ENCODE results near the gene RNASEH2A. TPM values are rescaled to one million over a fixed set of nuclear protein-coding genes. Genes with fewer than 3 reads are reported as not detected.

The RNASEH2A gene
- total RNA-seq, 4 donors from 2014 or later = 2.7 to 17.5 (median 4.0) TPM; not detected in 1

- 1% methylated on average over 39 of the region's 88 CpGs; no CpG with 5 or more reads in 1 of the 2 donors for WGBS, 2 donors (ENCODE audit: low coverage in 1 of 2)
- peak overlapping the region; percentile 27 to 50 (median 36) for H3K4me3 ChIP-seq
- intact Hi-C loops (cut with DNase I; ENCODE audit: low total_unique reads) = loop anchor here (10.0 kb wide), 1 partner anchor 372 kb away; the partner anchor contains the start of genes IER2 and STX10
These were observed 23.7 kb upstream of the RNASEH2A start for GRCh38 chr19:12782424-12783290.

GRCh38 chr19:12783291-12783848 lies 23.0 kb upstream of the RNASEH2A start:
- TF ChIP-seq POLR2A (IDR thresholded peaks at IDR 0.05) = no peak
- TF ChIP-seq EP300 (IDR thresholded peaks at IDR 0.05; ENCODE audit: low read depth) = no peak
- TF ChIP-seq POLR2AphosphoS5 (IDR thresholded peaks at IDR 0.05) = no peak
- TF ChIP-seq CTCF (IDR thresholded peaks at IDR 0.05) = no peak
- Histone ChIP-seq H3K36me3 (no peaks in the 10 kb centered on the region), H3K27me3 (no peaks in the 10 kb centered on the region), H3K27ac (peak overlapping the region; percentile 97 to 99 (median 98)), H3K4me3 (peak overlapping the region in 2 of 4 donors; percentile 46 to 50), H3K9me3 (no peaks in the 10 kb centered on the region), H3K4me1 (peaks cover 50 to 81% (median 73%) of the 10 kb centered on the region in 4 donors)
- in situ Hi-C loops (cut with MboI; ENCODE audit: low pct_ligation_motif_present in 1 of 4, low pct_unique_long_range_greater_than_20kb in 1 of 4, low sequenced_read_pairs in 3 of 4) (no loop called here), intact Hi-C loops (cut with DNase I; ENCODE audit: low total_unique reads) (loop anchor here (10.0 kb wide), 1 partner anchor 371 kb away; the partner anchor contains the start of genes IER2 and STX10)
- 6 to 20% methylated on average over 1 to 12 of the region's 16 CpGs for WGBS, 2 donors (ENCODE audit: low coverage in 1 of 2)
- no peak for DNase-seq

More at GRCh38 chr19:12782424-12783290, 23.7 kb upstream of the RNASEH2A start:
- Histone ChIP-seq H3K27me3 (no peaks in the 10 kb centered on the region), H3K27ac (peak overlapping the region; percentile 97 to 99 (median 98)), H3K4me1 (peaks cover 43 to 78% (median 68%) of the 10 kb centered on the region in 4 donors), H3K36me3 (no peaks in the 10 kb centered on the region), H3K9me3 (no peaks in the 10 kb centered on the region)
- in situ Hi-C loops (cut with MboI; ENCODE audit: low pct_ligation_motif_present in 1 of 4, low pct_unique_long_range_greater_than_20kb in 1 of 4, low sequenced_read_pairs in 3 of 4) = no loop called here
- peak in 2 of 5 experiments; percentile 9 to 11 for TF ChIP-seq CTCF (IDR thresholded peaks at IDR 0.05)
- TF ChIP-seq EP300 (IDR thresholded peaks at IDR 0.05; ENCODE audit: low read depth) = peak; percentile 98
- TF ChIP-seq POLR2AphosphoS5 (IDR thresholded peaks at IDR 0.05) = peak; percentile 87 to 91 (median 91)
- TF ChIP-seq POLR2A (IDR thresholded peaks at IDR 0.05) = peak; percentile 79
- DNase-seq = peak; percentile 90

- peak in 1 of 3 donors; percentile 42 for TF ChIP-seq POLR2AphosphoS5 (IDR thresholded peaks at IDR 0.05)
- no peak for TF ChIP-seq POLR2A (IDR thresholded peaks at IDR 0.05)
- in situ Hi-C loops (cut with MboI; ENCODE audit: low pct_ligation_motif_present in 1 of 4, low pct_unique_long_range_greater_than_20kb in 1 of 4, low sequenced_read_pairs in 3 of 4) = no loop called here
- DNase-seq = peak; percentile 73
- peaks cover 48 to 81% (median 73%) of the 10 kb centered on the region in 4 donors for H3K4me1 ChIP-seq
- no peaks in the 10 kb centered on the region for H3K36me3 ChIP-seq
- no peaks in the 10 kb centered on the region for H3K27me3 ChIP-seq
- 19% methylated on average over 19 of the region's 19 CpGs; no CpG with 5 or more reads in 1 of the 2 donors for WGBS, 2 donors (ENCODE audit: low coverage in 1 of 2)
- peak overlapping the region; percentile 97 to 99 (median 98) for H3K27ac ChIP-seq
- no peaks in the 10 kb centered on the region for H3K9me3 ChIP-seq
- intact Hi-C loops (cut with DNase I; ENCODE audit: low total_unique reads) = loop anchor here (10.0 kb wide), 1 partner anchor 371 kb away; the partner anchor contains the start of genes IER2 and STX10
- peak overlapping the region in 1 of 4 donors; percentile 50 for H3K4me3 ChIP-seq
These were observed 22.5 kb upstream of the RNASEH2A start for GRCh38 chr19:12783849-12784393.

- Histone ChIP-seq H3K4me3 (no peak overlapping the region), H3K27ac (peak overlapping the region; percentile 97 to 99 (median 98)), H3K27me3 (no peaks in the 10 kb centered on the region), H3K9me3 (no peaks in the 10 kb centered on the region), H3K4me1 (peaks cover 46 to 81% (median 74%) of the 10 kb centered on the region in 4 donors), H3K36me3 (no peaks in the 10 kb centered on the region)
- intact Hi-C loops (cut with DNase I; ENCODE audit: low total_unique reads) = loop anchor here (10.0 kb wide), 1 partner anchor 370 kb away; the partner anchor contains the start of genes IER2 and STX10
- TF ChIP-seq EP300 (IDR thresholded peaks at IDR 0.05; ENCODE audit: low read depth) (no peak), POLR2AphosphoS5 (IDR thresholded peaks at IDR 0.05) (no peak), CTCF (IDR thresholded peaks at IDR 0.05) (no peak), POLR2A (IDR thresholded peaks at IDR 0.05) (no peak)
- in situ Hi-C loops (cut with MboI; ENCODE audit: low pct_ligation_motif_present in 1 of 4, low pct_unique_long_range_greater_than_20kb in 1 of 4, low sequenced_read_pairs in 3 of 4) = no loop called here
- DNase-seq = no peak
- 43% methylated on average over 10 of the region's 10 CpGs; no CpG with 5 or more reads in 1 of the 2 donors for WGBS, 2 donors (ENCODE audit: low coverage in 1 of 2)
These were observed 22.0 kb upstream of the RNASEH2A start for GRCh38 chr19:12784394-12784870.
